GM21737 (cell line): ENCODE measurements around the gene DNAJC6.
"Not testable (repeated sequence)": the region's sequence is repeated elsewhere in the genome, so short reads cannot be mapped to it uniquely, and the experiment has no call there.

Source experiments
- ATAC-seq: cut with Tn5 transposase; IDR thresholded peaks from one replicate; pipeline ENCODE4 v1.9.1; 2021; ENCODE audit warnings: mild to moderate bottlenecking, moderate library complexity; ENCODE audit not compliant: unreplicated experiment

DNAJC6 gene

GRCh38 chr1:65309304-65310077 is at the start of gene DNAJC6:
Gene DNAJC6, plus strand, starts transcription at chr1:65309543. Its CDS starts 203 bp downstream, at chr1:65309746.
- ATAC-seq: no peak

GRCh38 chr1:65259816-65260215 is 49.5 kb upstream of the DNAJC6 start:
- no peak for ATAC-seq

GRCh38 chr1:65260851-65261473 is 48.4 kb upstream of the DNAJC6 start:
- ATAC-seq: no peak

DNA sequence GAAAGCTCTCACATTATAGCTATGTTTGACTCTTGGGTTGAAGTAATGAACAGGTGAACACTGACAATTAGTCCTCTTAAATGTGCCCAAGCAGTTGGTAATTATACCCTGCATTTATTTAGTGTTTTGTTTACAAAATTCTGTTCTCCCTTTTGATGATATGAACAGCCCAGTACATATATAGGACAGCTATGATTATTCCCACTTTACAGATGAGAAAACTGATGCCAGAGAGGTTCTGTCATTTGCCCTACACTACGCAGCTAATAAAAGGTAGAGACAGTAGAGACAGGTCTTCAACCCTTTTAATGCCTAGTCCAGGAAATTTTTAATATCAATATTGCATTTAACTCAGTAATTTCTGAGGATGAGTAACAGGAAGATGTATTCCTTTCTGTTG is 46.1 kb upstream of the DNAJC6 start:
- ATAC-seq: no peak

- no peak for ATAC-seq
These were observed 45.0 kb upstream of the DNAJC6 start for GRCh38 chr1:65264197-65264929.

GRCh38 chr1:65265296-65265650 is 44.1 kb upstream of the DNAJC6 start:
- ATAC-seq: no peak

- no peak for ATAC-seq
These were observed 43.5 kb upstream of the DNAJC6 start for GRCh38 chr1:65265651-65266351.

GRCh38 chr1:65266476-65266875 is 42.9 kb upstream of the DNAJC6 start:
- ATAC-seq: no peak

DNA sequence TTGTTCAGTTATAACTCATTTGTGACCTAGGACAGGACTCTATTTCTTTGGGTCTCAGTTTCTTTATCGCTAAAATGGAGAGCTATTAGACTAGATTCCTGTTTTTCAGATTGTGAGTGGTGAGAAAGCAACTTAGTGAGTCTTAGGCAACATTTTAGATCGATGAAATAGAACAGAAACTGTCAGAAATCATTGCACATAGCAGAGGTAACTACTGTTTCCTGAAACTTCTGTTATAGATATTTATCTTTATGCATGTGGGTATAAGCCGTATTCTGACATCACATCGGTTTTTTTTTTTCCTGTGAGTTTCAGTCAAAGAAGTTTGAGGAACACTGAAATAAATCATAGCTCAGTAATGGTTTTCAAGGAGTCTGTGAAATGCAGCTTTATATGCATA is 42.1 kb upstream of the DNAJC6 start:
- no peak for ATAC-seq

DNA sequence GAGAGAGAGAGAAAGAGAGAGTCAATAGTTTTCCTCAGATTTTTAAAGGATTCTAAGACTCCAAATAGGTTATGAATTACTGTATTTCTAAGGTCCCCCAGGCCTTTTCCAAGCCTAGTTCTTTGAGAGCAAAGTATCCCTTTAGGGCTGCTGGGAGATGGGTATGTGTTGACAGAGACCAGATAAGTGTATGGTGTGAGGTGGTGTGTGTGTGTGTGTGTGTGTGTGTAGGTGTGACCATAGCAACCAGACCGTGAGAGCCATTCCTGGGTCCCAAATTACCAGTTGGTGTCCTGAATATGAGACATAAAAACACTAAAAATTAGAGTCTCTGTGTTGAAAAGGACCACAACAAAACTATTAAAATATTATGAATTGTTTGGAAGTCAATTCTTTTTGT is 41.7 kb upstream of the DNAJC6 start:
- ATAC-seq: no peak

DNA sequence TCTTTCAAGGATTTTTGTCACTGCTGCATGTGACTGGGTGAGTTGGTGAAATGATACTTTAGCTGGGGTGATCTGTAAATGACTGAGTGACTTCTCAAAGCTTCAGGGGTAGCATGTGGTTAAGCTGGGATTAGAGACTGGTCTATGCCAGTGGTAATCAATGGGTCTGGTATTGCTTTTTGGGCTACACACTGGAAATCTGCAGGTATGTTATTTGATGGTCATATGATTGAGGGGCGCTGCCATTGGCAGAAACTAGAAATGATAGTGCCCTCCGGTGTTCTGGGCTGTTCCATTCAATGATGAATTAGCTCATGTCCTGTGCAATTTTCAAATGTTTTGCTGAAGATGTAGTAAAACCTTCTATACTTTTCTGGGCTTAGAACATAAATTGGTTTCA is 39.7 kb upstream of the DNAJC6 start:
- no peak for ATAC-seq

DNA sequence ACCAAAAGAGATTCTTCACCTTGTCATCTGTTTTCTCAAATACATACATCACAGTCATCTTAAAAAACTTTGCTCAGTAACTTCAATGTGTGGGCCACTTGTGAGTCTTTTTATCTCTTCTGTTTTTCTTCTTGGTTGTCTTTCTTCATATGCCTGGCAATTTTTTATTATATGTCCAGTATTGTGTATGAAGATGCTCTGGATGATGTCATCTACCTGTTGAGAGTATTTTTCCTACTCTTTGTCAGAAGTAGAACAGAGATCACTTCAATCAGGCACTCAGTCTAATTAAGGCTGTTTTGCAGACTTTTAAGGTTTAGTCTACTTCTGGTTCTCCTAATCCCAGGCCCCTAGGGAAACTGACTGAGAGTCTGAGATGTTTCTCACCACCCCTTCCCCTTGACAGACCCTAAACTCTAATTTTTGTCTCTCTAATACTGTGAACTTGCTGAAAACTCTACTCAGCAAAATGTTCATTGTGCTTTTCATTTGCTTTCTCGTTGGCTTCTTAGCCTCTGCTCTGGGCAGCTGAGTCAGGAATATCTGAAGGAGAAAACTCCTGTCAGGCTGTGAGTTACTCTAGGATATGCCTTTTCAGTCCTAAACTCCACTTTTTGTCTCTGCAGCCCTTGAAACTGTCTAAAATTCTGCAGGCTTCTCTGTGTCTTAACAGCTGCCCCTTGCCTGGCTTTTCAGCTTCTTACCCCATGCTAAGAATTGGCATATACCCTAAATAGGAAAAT is 33.0 kb upstream of the DNAJC6 start:
- no peak for ATAC-seq

DNA sequence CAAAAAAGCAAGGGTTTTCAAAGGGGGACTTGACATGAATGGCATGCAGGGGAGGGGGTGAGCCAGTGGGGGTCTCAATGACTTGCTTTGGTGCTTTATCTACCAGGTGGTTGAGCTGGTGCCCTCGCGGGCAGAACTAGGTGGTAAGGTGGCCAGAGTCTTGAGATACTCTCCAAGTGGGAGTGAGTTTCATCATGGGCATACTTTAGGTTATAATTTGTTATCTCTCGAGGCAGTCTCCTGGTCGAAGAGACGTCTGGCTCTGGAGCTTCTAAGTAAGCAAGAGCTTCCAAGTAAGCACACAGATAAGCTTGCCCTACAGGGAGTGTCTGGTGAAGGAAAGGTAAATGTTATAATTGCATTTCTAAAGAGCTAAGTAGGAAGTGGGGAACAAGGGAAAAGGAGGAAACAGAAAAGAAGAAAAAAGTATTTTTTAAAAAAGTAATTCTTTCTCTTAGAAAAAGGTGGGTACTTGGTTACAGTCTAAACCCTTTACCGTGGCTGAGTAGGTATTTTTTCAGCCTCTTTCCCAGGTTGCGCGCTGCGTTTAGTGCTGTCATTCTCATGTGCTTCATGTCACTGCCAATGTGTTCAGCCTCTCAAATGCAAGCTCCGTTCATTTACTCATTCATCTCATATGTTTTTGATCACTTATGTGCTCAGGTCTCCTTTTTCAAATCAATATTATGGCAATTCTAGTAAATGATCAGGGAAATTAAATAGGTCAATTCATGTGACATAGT is 31.6 kb upstream of the DNAJC6 start:
- ATAC-seq: no peak

DNA sequence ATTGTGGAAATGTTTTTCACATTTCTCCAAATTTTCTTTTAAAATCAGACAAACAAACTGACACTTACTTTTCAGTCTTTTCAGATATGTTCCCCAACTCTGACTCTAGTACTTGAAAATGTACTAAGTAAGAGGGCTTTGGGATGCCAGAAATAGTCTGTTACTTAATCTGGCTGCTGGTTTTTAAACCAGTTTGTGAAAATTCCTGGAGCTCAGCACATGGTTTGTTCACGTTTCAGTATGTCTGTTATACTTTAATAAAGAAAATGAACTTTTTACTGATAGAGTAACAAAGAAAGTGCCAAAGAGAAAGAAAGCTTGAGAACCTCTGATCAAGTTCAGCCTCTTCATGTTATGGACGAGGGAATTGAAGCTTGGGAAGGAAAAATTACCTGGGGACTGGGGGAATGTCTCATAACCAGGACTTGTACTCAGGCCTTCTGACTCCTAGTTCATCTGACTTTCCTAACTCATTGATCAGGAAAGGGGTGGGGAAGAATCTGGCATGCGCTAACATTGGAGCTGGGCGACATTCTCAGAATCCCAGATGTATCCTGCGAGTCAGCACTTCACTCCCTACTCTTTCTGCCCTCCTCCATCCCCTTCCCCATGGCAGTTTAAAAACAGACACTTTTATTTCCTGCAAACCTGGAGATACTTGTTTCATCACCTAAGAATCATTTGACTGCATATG is 30.8 kb upstream of the DNAJC6 start:
- no peak for ATAC-seq

DNA sequence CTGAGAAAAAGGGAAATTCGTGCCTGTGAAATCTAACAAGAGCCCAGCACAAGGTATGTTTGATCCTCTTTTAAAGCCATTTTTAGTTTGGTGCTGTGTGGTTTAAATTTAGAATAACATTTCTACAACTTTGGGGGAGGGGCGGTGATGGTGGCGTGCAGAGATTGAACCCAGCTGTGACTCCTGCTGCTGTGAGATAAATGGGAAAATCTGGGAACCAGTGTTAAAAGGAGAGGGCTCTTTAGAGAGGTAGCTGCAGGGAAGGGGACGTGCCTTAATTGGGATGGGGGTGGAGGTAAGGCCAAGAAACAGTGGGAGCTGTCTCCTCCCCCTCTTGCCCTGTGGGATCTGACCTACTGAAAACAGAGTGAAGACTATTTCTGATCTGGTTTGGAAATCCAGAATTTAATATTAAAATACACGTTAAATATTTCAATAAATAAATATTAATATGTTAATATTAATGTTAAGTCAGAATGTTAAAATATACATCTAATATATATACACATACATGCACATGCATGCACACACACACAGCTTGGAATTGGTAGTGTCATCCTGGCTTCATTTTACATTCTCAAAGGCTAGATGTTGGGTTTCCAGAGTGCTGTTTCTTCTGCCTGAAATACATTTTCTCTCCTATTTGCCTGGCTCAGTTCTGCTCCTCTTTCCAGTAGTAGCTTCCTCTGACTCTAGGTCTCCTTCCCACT is 30.1 kb upstream of the DNAJC6 start:
- no peak for ATAC-seq

GRCh38 chr1:65281846-65282245 is 27.5 kb upstream of the DNAJC6 start:
- ATAC-seq: no peak

GRCh38 chr1:65284229-65284628 is 25.1 kb upstream of the DNAJC6 start:
- ATAC-seq: no peak

DNA sequence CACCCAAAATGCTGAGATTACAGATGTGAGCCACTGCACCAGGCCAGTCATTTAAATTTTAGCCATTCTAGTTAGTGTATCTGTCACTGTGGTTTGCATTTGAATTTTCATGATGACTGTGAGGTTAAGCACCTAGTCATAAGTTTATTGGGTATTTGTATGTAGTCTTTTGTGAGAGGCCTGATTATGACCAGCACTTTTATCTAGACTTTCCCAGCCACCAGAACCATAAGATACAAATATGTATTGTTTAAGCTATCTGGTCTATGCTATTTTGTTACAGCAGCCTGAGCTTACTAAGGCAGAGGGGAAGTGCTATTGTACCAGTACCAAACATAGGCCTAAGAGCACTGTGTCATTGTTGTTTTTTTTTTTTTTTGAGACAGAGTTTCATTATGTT is 19.9 kb upstream of the DNAJC6 start:
- no peak for ATAC-seq

DNA sequence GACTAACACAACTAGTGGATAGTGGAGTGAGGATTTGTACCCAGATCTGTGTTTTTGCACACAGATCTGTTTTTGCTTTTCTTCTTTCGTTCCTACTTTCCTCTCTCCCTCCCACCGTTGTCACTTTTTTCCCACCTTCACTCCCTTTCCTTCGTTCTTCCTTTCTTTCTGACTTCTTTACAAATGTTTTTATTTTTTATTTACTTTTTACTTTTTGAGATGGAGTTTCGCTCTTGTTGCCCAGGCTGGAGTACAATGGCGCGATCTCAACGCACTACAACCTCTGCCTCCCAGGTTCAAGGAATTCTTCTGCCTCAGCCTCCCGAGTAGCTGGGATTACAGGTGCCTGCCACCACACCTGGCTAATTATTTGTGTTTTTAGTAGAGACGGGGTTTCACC is 17.5 kb upstream of the DNAJC6 start:
- not testable (repeated sequence) for ATAC-seq
